PFSK-1 (cell line): ENCODE data around the gene MRPL38.

ENCODE experiments used
- FOXP2 ChIP-seq: optimal IDR thresholded peaks from 2 replicates; pipeline ENCODE3; 2011; ENCODE audit warnings: borderline replicate concordance, control low read depth, inconsistent platforms; ENCODE audit not compliant: insufficient read depth; ENCODE audit errors: extremely low read length, extremely low read depth
- POLR2AphosphoS5 ChIP-seq: IDR thresholded peaks from 2 replicates; pipeline ENCODE4 v1.6.1; 2012; ENCODE audit warnings: low read depth, mild to moderate bottlenecking, control low read depth, low read length, moderate library complexity
- SIN3A ChIP-seq: IDR thresholded peaks from 2 replicates; pipeline ENCODE4 v1.6.1; 2012; ENCODE audit warnings: mild to moderate bottlenecking, low read length, moderate library complexity, borderline replicate concordance; ENCODE audit not compliant: insufficient read depth
- TAF1 ChIP-seq: IDR thresholded peaks from 2 replicates; pipeline ENCODE4 v1.6.1; 2012; ENCODE audit warnings: low read length, control low read depth, borderline replicate concordance; ENCODE audit not compliant: insufficient read depth
- TF ChIP-seq, protein P1 (sequence below), 2 experiments: IDR thresholded peaks; 2 replicates each; pipeline versions ENCODE4 v1.6.1 to v1.8.0; 2011 to 2012; ENCODE audit warnings: low read depth in 2 of 2, low read length in 2 of 2, control low read depth in 1 of 2, inconsistent platforms in 1 of 2, mild to moderate bottlenecking in 1 of 2, moderate library complexity in 1 of 2; ENCODE audit not compliant: insufficient read depth in 1 of 2

DNA sequence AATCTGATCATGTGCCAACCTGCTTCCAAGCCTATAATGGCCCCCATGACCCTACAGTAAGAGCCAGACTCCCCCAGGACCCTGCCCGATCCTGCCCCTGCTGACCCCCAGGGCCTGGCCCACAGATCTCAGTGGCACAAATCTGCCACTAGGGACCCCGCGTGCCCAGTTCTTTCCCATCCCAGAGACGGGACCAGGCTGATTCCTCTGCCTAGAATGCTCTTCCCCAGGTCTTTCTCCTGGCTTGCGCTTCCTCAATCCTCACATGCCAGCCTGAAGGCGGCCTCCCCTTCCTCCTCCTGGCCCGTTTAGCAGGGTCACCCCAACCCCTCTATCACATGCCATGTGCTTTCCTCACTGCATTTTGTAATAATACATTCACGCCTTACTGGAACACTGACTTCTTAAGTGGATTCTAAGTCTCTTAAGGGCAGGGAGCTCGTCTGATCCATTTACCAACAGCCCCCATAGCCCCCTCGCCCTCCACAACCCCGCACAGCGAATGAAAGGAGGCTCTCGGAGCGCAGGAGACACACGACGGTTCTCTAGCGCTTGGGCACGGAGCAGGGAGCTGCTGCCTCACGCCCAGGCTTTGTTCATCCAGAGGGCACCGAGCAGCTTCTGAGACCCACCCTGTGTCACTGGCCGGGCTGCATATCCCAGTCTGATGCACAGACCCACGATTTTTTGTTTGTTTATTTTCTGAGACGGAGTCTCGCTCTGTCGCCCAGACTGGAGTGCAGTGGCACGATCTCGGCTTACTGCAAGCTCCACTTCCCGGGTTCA lies 9.1 kb downstream of the MRPL38 start:
- TF ChIP-seq POLR2AphosphoS5, result no peak
- TF ChIP-seq, protein P1, sequence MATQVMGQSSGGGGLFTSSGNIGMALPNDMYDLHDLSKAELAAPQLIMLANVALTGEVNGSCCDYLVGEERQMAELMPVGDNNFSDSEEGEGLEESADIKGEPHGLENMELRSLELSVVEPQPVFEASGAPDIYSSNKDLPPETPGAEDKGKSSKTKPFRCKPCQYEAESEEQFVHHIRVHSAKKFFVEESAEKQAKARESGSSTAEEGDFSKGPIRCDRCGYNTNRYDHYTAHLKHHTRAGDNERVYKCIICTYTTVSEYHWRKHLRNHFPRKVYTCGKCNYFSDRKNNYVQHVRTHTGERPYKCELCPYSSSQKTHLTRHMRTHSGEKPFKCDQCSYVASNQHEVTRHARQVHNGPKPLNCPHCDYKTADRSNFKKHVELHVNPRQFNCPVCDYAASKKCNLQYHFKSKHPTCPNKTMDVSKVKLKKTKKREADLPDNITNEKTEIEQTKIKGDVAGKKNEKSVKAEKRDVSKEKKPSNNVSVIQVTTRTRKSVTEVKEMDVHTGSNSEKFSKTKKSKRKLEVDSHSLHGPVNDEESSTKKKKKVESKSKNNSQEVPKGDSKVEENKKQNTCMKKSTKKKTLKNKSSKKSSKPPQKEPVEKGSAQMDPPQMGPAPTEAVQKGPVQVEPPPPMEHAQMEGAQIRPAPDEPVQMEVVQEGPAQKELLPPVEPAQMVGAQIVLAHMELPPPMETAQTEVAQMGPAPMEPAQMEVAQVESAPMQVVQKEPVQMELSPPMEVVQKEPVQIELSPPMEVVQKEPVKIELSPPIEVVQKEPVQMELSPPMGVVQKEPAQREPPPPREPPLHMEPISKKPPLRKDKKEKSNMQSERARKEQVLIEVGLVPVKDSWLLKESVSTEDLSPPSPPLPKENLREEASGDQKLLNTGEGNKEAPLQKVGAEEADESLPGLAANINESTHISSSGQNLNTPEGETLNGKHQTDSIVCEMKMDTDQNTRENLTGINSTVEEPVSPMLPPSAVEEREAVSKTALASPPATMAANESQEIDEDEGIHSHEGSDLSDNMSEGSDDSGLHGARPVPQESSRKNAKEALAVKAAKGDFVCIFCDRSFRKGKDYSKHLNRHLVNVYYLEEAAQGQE (IDR thresholded peaks at IDR 0.05; ENCODE audit: insufficient read depth in 1 of 2, low read depth in 2 of 2, low read length in 2 of 2), result no peak
- TF ChIP-seq TAF1, result no peak
- no peak for TF ChIP-seq SIN3A
- no peak for TF ChIP-seq FOXP2
